Spleen (tissue), 7 donors: Measurements from ENCODE around the gene CMSS1.

Source experiments
- POLR2A ChIP-seq, 3 donors: fragments of 450-650 bp; IDR thresholded peaks; one replicate each; pipeline ENCODE4 v1.5.1; 2017; ENCODE audit warnings: antibody characterized with exemption in 3 of 3, mild to moderate bottlenecking in 1 of 3
- POLR2AphosphoS5 ChIP-seq, 3 donors: sonication (generic); formaldehyde crosslinking; IDR thresholded peaks; one replicate each; pipeline ENCODE4 v1.5.1; 2017; ENCODE audit warnings: antibody characterized with exemption in 3 of 3
- TF ChIP-seq, protein P1 (sequence below), 11 experiments: fragments of 200-600 bp in 7 of 11; fragments of 450-650 bp in 4 of 11; sonication (generic) in 4 of 11; IDR thresholded peaks in 8 of 11; conservative IDR thresholded peaks in 3 of 11; 1 replicate in 7 of 11; 2 replicates in 4 of 11; pipeline versions ENCODE4 v1.4.0 to v1.8.0; 2016 to 2021; ENCODE audit warnings: antibody characterized with exemption in 11 of 11, inconsistent platforms in 4 of 11, mild to moderate bottlenecking in 1 of 11
- donor health status: DM: no; HTN: no; CAD: no; lungs with moderate emphysema.
- donor health status: DM: no; HTN: no; CAD: no.
- donor health status: DM: no; HTN: no; CAD: no.

GRCh38 chr3:99896482-99896881, 78.8 kb downstream of the CMSS1 start:
- TF ChIP-seq, protein P1, sequence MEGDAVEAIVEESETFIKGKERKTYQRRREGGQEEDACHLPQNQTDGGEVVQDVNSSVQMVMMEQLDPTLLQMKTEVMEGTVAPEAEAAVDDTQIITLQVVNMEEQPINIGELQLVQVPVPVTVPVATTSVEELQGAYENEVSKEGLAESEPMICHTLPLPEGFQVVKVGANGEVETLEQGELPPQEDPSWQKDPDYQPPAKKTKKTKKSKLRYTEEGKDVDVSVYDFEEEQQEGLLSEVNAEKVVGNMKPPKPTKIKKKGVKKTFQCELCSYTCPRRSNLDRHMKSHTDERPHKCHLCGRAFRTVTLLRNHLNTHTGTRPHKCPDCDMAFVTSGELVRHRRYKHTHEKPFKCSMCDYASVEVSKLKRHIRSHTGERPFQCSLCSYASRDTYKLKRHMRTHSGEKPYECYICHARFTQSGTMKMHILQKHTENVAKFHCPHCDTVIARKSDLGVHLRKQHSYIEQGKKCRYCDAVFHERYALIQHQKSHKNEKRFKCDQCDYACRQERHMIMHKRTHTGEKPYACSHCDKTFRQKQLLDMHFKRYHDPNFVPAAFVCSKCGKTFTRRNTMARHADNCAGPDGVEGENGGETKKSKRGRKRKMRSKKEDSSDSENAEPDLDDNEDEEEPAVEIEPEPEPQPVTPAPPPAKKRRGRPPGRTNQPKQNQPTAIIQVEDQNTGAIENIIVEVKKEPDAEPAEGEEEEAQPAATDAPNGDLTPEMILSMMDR (IDR thresholded peaks at IDR 0.05 in 8 of 11, conservative IDR thresholded peaks at IDR 0.05 in 3 of 11), result no peak
- TF ChIP-seq POLR2A (IDR thresholded peaks at IDR 0.05) (no peak), POLR2AphosphoS5 (IDR thresholded peaks at IDR 0.05) (no peak)
